GM12878 (cell line): Measurements from ENCODE around the gene COL4A1. TPM values are rescaled to one million over a fixed set of nuclear protein-coding genes. Genes with fewer than 3 reads are reported as not detected.

Experiments
- ATAC-seq: fragments of 200-7000 bp; cut with Tn5 transposase; 3 replicates; pipeline ENCODE4 v1.9.1; 2020; ENCODE audit warnings: mild to moderate bottlenecking, moderate library complexity
- BruUV-seq: library from RNA; stranded (reverse); fragments of 400-500 nt; replicated peaks from 2 replicates; lab custom pipeline; 2021; lab: Mats Ljungman, UMichigan
- CTCF ChIA-PET: fragments of 300-600 bp; sonication (Branson Sonifier 250); formaldehyde crosslinking; extraction: SDS; loops from one replicate; lab custom pipeline; 2021; ENCODE audit warnings: inconsistent platforms; lab: Yijun Ruan, JAX
- POLR2A ChIA-PET: fragments of 350-600 bp; formaldehyde crosslinking; extraction: SDS; loops from one replicate; lab custom pipeline; 2021; ENCODE audit warnings: inconsistent platforms; lab: Charles Lee
- RAD21 ChIA-PET: fragments of 300-600 bp; sonication (Branson Sonifier 250); formaldehyde crosslinking; loops from one replicate; lab custom pipeline; 2023; ENCODE audit warnings: antibody characterized with exemption; ENCODE audit not compliant: unreplicated experiment; lab: Charles Lee
- SMC1A ChIA-PET: fragments of 300-600 bp; sonication (Branson Sonifier 250); formaldehyde crosslinking; loops from one replicate; lab custom pipeline; 2023; ENCODE audit not compliant: unreplicated experiment, uncharacterized antibody; lab: Charles Lee
- DNase-seq: peaks from one replicate; pipeline ENCODE4 v3.0.0-alpha.2; 2011; ENCODE audit warnings: low read depth, low spot score
- FAIRE-seq: peaks from 3 replicates; lab custom pipeline; 2011; peaks lifted over from hg19 to GRCh38; lab: Jason Lieb, UNC
- H2AFZ ChIP-seq: 2 replicates; pipeline ENCODE4 v1.6.0; 2011; ENCODE audit warnings: low read depth, low read length, control low read depth; ENCODE audit not compliant: control insufficient read depth
- H3K27ac ChIP-seq: 2 replicates; pipeline ENCODE4 v1.5.1; 2011; ENCODE audit warnings: control low read depth; ENCODE audit not compliant: control insufficient read depth, insufficient read depth
- H3K27me3 ChIP-seq, 2 experiments: replicated peaks in 1 of 2; 2 replicates each; pipeline versions ENCODE4 v1.6.0 to v1.6.1; 2011; ENCODE audit warnings: low read length in 1 of 2; ENCODE audit not compliant: control insufficient read depth in 2 of 2, insufficient read depth in 2 of 2
- H3K36me3 ChIP-seq, 2 experiments: 2 replicates each; pipeline ENCODE4 v1.5.1; 2011; ENCODE audit warnings: low read length in 1 of 2; ENCODE audit not compliant: control insufficient read depth in 2 of 2, insufficient read depth in 2 of 2
- H3K4me1 ChIP-seq: 2 replicates; pipeline ENCODE4 v1.6.1; 2011; ENCODE audit warnings: mild to moderate bottlenecking, low read length, moderate library complexity, mixed read lengths; ENCODE audit not compliant: control insufficient read depth, insufficient read depth
- H3K4me2 ChIP-seq: 2 replicates; pipeline ENCODE4 v1.6.0; 2011; ENCODE audit warnings: control low read depth; ENCODE audit not compliant: control insufficient read depth, insufficient read depth
- H3K4me3 ChIP-seq: fragments of 200-600 bp; sonication (generic); 2 replicates; pipeline ENCODE4 v1.5.1; 2016
- H3K79me2 ChIP-seq: 2 replicates; pipeline ENCODE4 v1.6.0; 2011; ENCODE audit warnings: low read length; ENCODE audit not compliant: control insufficient read depth, insufficient read depth
- H3K9ac ChIP-seq: 2 replicates; pipeline ENCODE4 v1.8.0; 2011; ENCODE audit warnings: low read length, control low read depth, mixed read lengths; ENCODE audit not compliant: control insufficient read depth, insufficient read depth
- H3K9me3 ChIP-seq: replicated peaks from 3 replicates; pipeline ENCODE4 v1.5.1; 2011; ENCODE audit warnings: mild to moderate bottlenecking, low read length; ENCODE audit not compliant: control insufficient read depth, insufficient read depth
- H4K20me1 ChIP-seq: 2 replicates; pipeline ENCODE4 v1.6.0; 2011; ENCODE audit not compliant: control insufficient read depth, insufficient read depth
- ATF7 ChIP-seq: fragments of 450-650 bp; IDR thresholded peaks from 2 replicates; pipeline ENCODE4 v1.6.1; 2016; ENCODE audit warnings: low read depth, mild to moderate bottlenecking
- BMI1 ChIP-seq: fragments of 450-650 bp; IDR thresholded peaks from 2 replicates; pipeline ENCODE4 v1.6.1; 2016; ENCODE audit warnings: mild to moderate bottlenecking, moderate library complexity, borderline replicate concordance
- CBFB ChIP-seq: IDR thresholded peaks from 2 replicates; pipeline ENCODE4 v1.6.1; 2016; ENCODE audit warnings: antibody characterized with exemption, low read depth
- CBX5 ChIP-seq: sonication (generic); IDR thresholded peaks from 2 replicates; pipeline ENCODE4 v1.6.1; 2016; ENCODE audit warnings: low read depth, moderate library complexity, mild to moderate bottlenecking, inconsistent platforms
- CHD4 ChIP-seq: fragments of 200-600 bp; sonication (generic); IDR thresholded peaks from 2 replicates; pipeline ENCODE4 v1.6.1; 2016; ENCODE audit warnings: mild to moderate bottlenecking
- E4F1 ChIP-seq: fragments of 450-650 bp; IDR thresholded peaks from 2 replicates; pipeline ENCODE4 v1.6.1; 2018; ENCODE audit warnings: borderline replicate concordance, mild to moderate bottlenecking; ENCODE audit not compliant: partially characterized antibody
- EZH2 ChIP-seq: IDR thresholded peaks from 2 replicates; pipeline ENCODE4 v1.6.1; 2012; ENCODE audit warnings: low read depth, mild to moderate bottlenecking, control low read depth, inconsistent platforms, low read length, borderline replicate concordance; ENCODE audit not compliant: control insufficient read depth
- GABPA ChIP-seq: IDR thresholded peaks from 2 replicates; pipeline ENCODE4 v1.6.1; 2014; ENCODE audit warnings: antibody characterized with exemption, low read depth, mild to moderate bottlenecking, inconsistent platforms
- HDGF ChIP-seq: fragments of 450-650 bp; IDR thresholded peaks from 2 replicates; pipeline ENCODE4 v1.6.1; 2016; ENCODE audit warnings: antibody characterized with exemption
- NFYA ChIP-seq: IDR thresholded peaks from 2 replicates; pipeline ENCODE4 v1.6.1; 2011; ENCODE audit warnings: low read depth, mild to moderate bottlenecking, low read length, improper control_type of control experiment, borderline replicate concordance
- RELA ChIP-seq: fragments of 450-650 bp; IDR thresholded peaks from 2 replicates; pipeline ENCODE4 v1.8.0; 2014; ENCODE audit warnings: borderline replicate concordance; ENCODE audit not compliant: partially characterized antibody
- TCF7 ChIP-seq: IDR thresholded peaks from 2 replicates; pipeline ENCODE4 v1.6.1; 2014; ENCODE audit warnings: antibody characterized with exemption, borderline replicate concordance
- WGBS: methylation state at CpG from one replicate; pipeline ENCODE4 v1.1.6; 2016; ENCODE audit warnings: low lambda C conversion rate; ENCODE audit not compliant: insufficient replicate concordance, insufficient coverage; ENCODE audit errors: missing lambda C conversion rate; 5-methylcytosine and 5-hydroxymethylcytosine counted together
- in situ Hi-C: fragments of 300-500 bp; cut with MboI; formaldehyde crosslinking; loops from 9 replicates; pipeline ENCODE4 v1.14.3; 2018; ENCODE audit warnings: mixed read lengths
- intact Hi-C: fragments of 100-400 bp; cut with micrococcal nuclease; formaldehyde crosslinking; loops from one replicate; pipeline ENCODE4 v1.14.2; 2022; ENCODE audit not compliant: unreplicated experiment
- polyA plus RNA-seq, 11 experiments: library from polyadenylated mRNA; depleted of rRNA in 4 of 11; unstranded in 6 of 11; stranded (reverse) in 5 of 11; fragments of >200 nt; fragmentation: Nextera tagmentation in 4 of 11; fragmentation: Illumina TruSeq in 1 of 11; extraction: Ambion mirVana in 4 of 11; extraction: Trizol in 1 of 11; gene quantifications; 1 replicate in 1 of 11; 2 replicates in 10 of 11; pipeline versions ENCODE4 v1.2.1 to v1.2.3, GENCODE V29; 2011 to 2016; ENCODE audit warnings: inconsistent platforms in 2 of 11, missing spikeins in 2 of 11, low read depth in 1 of 11
- total RNA-seq, 4 experiments: library from RNA; depleted of rRNA in 3 of 4; stranded (reverse); fragments of >200 nt in 3 of 4; fragmentation: Illumina TruSeq in 1 of 4; extraction: Trizol in 1 of 4; gene quantifications; 2 replicates each; pipeline versions ENCODE4 v1.2.1 to v1.2.3, GENCODE V29; 2013 to 2021
- TF ChIP-seq, protein P1 (sequence below): fragments of 450-650 bp; IDR thresholded peaks from 2 replicates; pipeline ENCODE4 v1.6.1; 2017; ENCODE audit warnings: antibody characterized with exemption, mild to moderate bottlenecking, moderate library complexity

COL4A1 gene
- total and polyA plus RNA-seq, 10 of the 15 experiments (the other 5 are each of a cell fraction or from before 2014, with no cell fraction given): 0.07 to 0.31 (median 0.13) TPM; not detected in 6

- TF ChIP-seq E4F1 (no peak), TCF7 (no peak), CBFB (no peak), CBX5 (no peak)
These were observed 143.9 kb downstream of the COL4A1 start (continued) for GRCh38 chr13:110162866-110163658.

DNA sequence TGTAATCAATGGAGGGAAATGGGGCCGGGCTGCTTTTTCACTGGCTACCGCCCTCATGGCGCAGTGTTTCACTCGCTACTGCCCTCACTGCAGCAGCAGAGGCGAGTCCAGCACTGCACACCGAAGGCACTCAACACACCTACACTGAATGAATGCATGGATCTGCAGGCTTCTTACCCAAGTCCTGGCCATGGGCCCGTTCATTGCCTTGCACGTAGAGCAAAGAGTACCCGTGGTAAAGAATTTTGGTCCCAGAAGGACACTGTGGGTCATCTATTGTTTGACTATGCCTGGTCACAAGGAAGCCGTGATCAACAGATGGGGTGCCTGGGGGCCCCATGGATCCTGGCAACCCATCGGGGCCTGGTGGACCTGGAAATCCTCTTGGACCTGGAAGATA lies 144.9 kb downstream of the COL4A1 start:
- no peak overlapping the region for H2AFZ ChIP-seq
- H3K79me2 ChIP-seq: no peaks in the 10 kb centered on the region
- H3K27me3 ChIP-seq: no peaks in the 10 kb centered on the region; a peak in 2 of 4 replicates
- H3K36me3 ChIP-seq: no peaks in the 10 kb centered on the region
- WGBS: 36% methylated on average over 11 of the region's 11 CpGs
- SMC1A ChIA-PET: no interaction called here
- in situ Hi-C loops (no loop called here), intact Hi-C loops (no loop called here)
- no peak overlapping the region for H3K4me3 ChIP-seq
- no peak overlapping the region for H3K9ac ChIP-seq
- TF ChIP-seq, protein P1, sequence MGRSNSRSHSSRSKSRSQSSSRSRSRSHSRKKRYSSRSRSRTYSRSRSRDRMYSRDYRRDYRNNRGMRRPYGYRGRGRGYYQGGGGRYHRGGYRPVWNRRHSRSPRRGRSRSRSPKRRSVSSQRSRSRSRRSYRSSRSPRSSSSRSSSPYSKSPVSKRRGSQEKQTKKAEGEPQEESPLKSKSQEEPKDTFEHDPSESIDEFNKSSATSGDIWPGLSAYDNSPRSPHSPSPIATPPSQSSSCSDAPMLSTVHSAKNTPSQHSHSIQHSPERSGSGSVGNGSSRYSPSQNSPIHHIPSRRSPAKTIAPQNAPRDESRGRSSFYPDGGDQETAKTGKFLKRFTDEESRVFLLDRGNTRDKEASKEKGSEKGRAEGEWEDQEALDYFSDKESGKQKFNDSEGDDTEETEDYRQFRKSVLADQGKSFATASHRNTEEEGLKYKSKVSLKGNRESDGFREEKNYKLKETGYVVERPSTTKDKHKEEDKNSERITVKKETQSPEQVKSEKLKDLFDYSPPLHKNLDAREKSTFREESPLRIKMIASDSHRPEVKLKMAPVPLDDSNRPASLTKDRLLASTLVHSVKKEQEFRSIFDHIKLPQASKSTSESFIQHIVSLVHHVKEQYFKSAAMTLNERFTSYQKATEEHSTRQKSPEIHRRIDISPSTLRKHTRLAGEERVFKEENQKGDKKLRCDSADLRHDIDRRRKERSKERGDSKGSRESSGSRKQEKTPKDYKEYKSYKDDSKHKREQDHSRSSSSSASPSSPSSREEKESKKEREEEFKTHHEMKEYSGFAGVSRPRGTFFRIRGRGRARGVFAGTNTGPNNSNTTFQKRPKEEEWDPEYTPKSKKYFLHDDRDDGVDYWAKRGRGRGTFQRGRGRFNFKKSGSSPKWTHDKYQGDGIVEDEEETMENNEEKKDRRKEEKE: no peak
- TF ChIP-seq ATF7 (no peak), NFYA (no peak), BMI1 (no peak), CHD4 (no peak), RELA (no peak), EZH2 (no peak), HDGF (no peak), GABPA (no peak)
- H3K9me3 ChIP-seq: no peaks in the 10 kb centered on the region
- no TSS peak for BruUV-seq
- CTCF ChIA-PET: no interaction called here
- no peak overlapping the region for H3K27ac ChIP-seq
- no peak overlapping the region for H3K4me2 ChIP-seq
- H3K4me1 ChIP-seq: no peaks in the 10 kb centered on the region
- ATAC-seq (no peak), DNase-seq (no peak), FAIRE-seq (no peak)
- POLR2A ChIA-PET: no interaction called here
- no peaks in the 10 kb centered on the region; the same call in 1 of the 2 replicates for H4K20me1 ChIP-seq
- RAD21 ChIA-PET: no interaction called here
